HepG2 (cell line): ENCODE measurements around the gene CENPE. TPM values are rescaled to one million over a fixed set of nuclear protein-coding genes. Genes with fewer than 3 reads are reported as not detected.

ENCODE experiments used
- BCL6 ChIP-seq: IDR thresholded peaks from 2 replicates; pipeline ENCODE4 v1.6.1; 2016; ENCODE audit warnings: missing genetic modification reagents, missing compliant biosample characterization
- DMAP1 ChIP-seq: IDR thresholded peaks from 2 replicates; pipeline ENCODE4 v1.6.1; 2016
- FOXK2 ChIP-seq: fragments of 450-650 bp; IDR thresholded peaks from 2 replicates; pipeline ENCODE4 v1.6.1; 2016
- ISL2 ChIP-seq: sonication (generic); formaldehyde crosslinking; IDR thresholded peaks from 2 replicates; pipeline ENCODE4 v1.5.0; 2020; ENCODE audit warnings: missing genetic modification reagents
- ISX ChIP-seq: sonication (generic); formaldehyde crosslinking; conservative IDR thresholded peaks from 2 replicates; pipeline ENCODE4 v1.5.0; 2020; ENCODE audit warnings: missing genetic modification reagents
- NR2F2 ChIP-seq: IDR thresholded peaks from 2 replicates; pipeline ENCODE4 v1.6.1; 2012; ENCODE audit warnings: low read depth, inconsistent platforms, borderline replicate concordance
- SALL1 ChIP-seq: sonication (generic); formaldehyde crosslinking; IDR thresholded peaks from 2 replicates; pipeline ENCODE4 v1.8.0; 2022; ENCODE audit warnings: mild to moderate bottlenecking, missing genetic modification reagents
- SALL2 ChIP-seq: sonication (generic); formaldehyde crosslinking; IDR thresholded peaks from 2 replicates; pipeline ENCODE4 v1.8.1; 2023; ENCODE audit warnings: mild to moderate bottlenecking, missing genetic modification reagents, inconsistent platforms
- STAG1 ChIP-seq: sonication (generic); formaldehyde crosslinking; IDR thresholded peaks from 2 replicates; pipeline ENCODE4 v1.4.0; 2020; ENCODE audit warnings: missing genetic modification reagents
- TBX2 ChIP-seq: sonication (generic); formaldehyde crosslinking; IDR thresholded peaks from 2 replicates; pipeline ENCODE4 v1.5.0; 2020; ENCODE audit warnings: missing genetic modification reagents, mild to moderate bottlenecking, borderline replicate concordance
- TEAD3 ChIP-seq: optimal IDR thresholded peaks from 2 replicates; pipeline ENCODE3; 2016; ENCODE audit warnings: borderline replicate concordance
- TGIF2 ChIP-seq: IDR thresholded peaks from 2 replicates; pipeline ENCODE4 v1.6.1; 2016; ENCODE audit warnings: control low read depth, missing compliant biosample characterization
- ZNF792 ChIP-seq: IDR thresholded peaks from 2 replicates; pipeline ENCODE4 v1.6.1; 2016
- ZSCAN25 ChIP-seq: sonication (generic); formaldehyde crosslinking; IDR thresholded peaks from 2 replicates; pipeline ENCODE4 v1.8.0; 2022; ENCODE audit warnings: mild to moderate bottlenecking, missing genetic modification reagents
- polyA plus RNA-seq, 8 experiments: library from polyadenylated mRNA; depleted of rRNA in 3 of 8; stranded (reverse) in 7 of 8; unstranded in 1 of 8; fragments of >200 nt; fragmentation: Illumina TruSeq in 4 of 8; extraction: Trizol in 4 of 8; gene quantifications; 2 replicates each; pipeline versions ENCODE4 v1.2.1 to v1.2.3, GENCODE V29; 2011 to 2016; ENCODE audit warnings: low read depth in 4 of 8, missing spikeins in 1 of 8, mixed read lengths in 1 of 8; ENCODE audit not compliant: insufficient read depth in 1 of 8
- total RNA-seq, 5 experiments: library from RNA; depleted of rRNA; stranded (reverse); fragments of >200 nt; fragmentation: Illumina TruSeq; extraction: Trizol; gene quantifications; 2 replicates each; pipeline ENCODE4 v1.2.3, GENCODE V29; 2016; ENCODE audit warnings: low read depth in 1 of 5
- TF ChIP-seq, protein P1 (sequence below): sonication (generic); formaldehyde crosslinking; IDR thresholded peaks from 2 replicates; pipeline ENCODE4 v1.5.1; 2020; ENCODE audit warnings: mild to moderate bottlenecking, missing genetic modification reagents, borderline replicate concordance
- TF ChIP-seq, protein P2 (sequence below), 2 experiments: sonication (generic) in 1 of 2; formaldehyde crosslinking in 1 of 2; IDR thresholded peaks; 2 replicates each; pipeline versions ENCODE4 v1.4.0 to v1.6.1; 2016 to 2020; ENCODE audit warnings: borderline replicate concordance in 1 of 2, low read depth in 1 of 2, mild to moderate bottlenecking in 1 of 2, missing genetic modification reagents in 1 of 2
- TF ChIP-seq, protein P3 (sequence below): sonication (generic); formaldehyde crosslinking; IDR thresholded peaks from 2 replicates; pipeline ENCODE4 v1.4.0; 2020; ENCODE audit warnings: mild to moderate bottlenecking, low read depth, missing genetic modification reagents
- TF ChIP-seq, protein P4 (sequence below): sonication (generic); formaldehyde crosslinking; conservative IDR thresholded peaks from 2 replicates; pipeline ENCODE4 v1.8.0; 2022; ENCODE audit warnings: low read depth, missing genetic modification reagents

CENPE gene
- total and polyA plus RNA-seq, 2 of the 13 experiments (the other 11 are each of a cell fraction or from before 2014, with no cell fraction given) = 2.1 to 19.8 TPM

DNA sequence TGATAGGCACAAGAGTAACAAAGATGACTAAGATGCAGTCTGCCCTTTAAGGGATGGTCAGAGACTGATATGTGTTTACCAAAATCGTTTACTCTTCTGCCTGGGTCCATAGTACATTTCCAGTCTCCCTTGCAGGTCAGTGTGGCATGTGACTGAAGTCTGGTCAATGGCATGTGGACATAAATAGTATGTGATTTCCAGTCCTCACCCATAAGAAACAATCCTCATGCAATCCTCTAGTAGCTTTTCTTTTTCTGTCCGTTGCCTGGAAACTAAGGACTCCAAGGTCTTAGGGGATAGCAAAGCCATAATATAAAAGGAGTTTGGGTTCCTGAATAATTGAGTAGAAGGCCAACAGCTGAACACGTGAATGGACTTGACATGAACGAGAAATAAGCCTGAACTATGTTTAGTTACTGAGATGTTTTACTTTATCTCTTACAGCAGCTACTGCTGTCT is 122.7 kb downstream of the CENPE start (continued):
- TF ChIP-seq SALL2 (CRISPR knock-in tag) (peak; percentile 81; the same call in 1 of the 2 replicates), ISL2 (peak; percentile 77), NR2F2 (0 out of 2 replicates have a peak, but pooled peaks have one; percentile 51), DMAP1 (CRISPR knock-in tag) (peak; percentile 66), STAG1 (CRISPR knock-in tag) (0 out of 2 replicates have a peak, but pooled peaks have one; percentile 3), ISX (CRISPR knock-in tag) (peak; percentile 31; the same call in 1 of the 2 replicates), SALL1 (CRISPR knock-in tag) (peak; percentile 77; the same call in 1 of the 2 replicates), TEAD3 (CRISPR knock-in tag) (peak; percentile 89), FOXK2 (peak; percentile 84), TGIF2 (CRISPR knock-in tag) (peak; percentile 87), ZSCAN25 (CRISPR knock-in tag) (peak; percentile 61; the same call in 1 of the 2 replicates), ZNF792 (CRISPR knock-in tag) (0 out of 2 replicates have a peak, but pooled peaks have one; percentile 76), BCL6 (CRISPR knock-in tag) (peak; percentile 73), TBX2 (peak; percentile 65)
- TF ChIP-seq, protein P1, sequence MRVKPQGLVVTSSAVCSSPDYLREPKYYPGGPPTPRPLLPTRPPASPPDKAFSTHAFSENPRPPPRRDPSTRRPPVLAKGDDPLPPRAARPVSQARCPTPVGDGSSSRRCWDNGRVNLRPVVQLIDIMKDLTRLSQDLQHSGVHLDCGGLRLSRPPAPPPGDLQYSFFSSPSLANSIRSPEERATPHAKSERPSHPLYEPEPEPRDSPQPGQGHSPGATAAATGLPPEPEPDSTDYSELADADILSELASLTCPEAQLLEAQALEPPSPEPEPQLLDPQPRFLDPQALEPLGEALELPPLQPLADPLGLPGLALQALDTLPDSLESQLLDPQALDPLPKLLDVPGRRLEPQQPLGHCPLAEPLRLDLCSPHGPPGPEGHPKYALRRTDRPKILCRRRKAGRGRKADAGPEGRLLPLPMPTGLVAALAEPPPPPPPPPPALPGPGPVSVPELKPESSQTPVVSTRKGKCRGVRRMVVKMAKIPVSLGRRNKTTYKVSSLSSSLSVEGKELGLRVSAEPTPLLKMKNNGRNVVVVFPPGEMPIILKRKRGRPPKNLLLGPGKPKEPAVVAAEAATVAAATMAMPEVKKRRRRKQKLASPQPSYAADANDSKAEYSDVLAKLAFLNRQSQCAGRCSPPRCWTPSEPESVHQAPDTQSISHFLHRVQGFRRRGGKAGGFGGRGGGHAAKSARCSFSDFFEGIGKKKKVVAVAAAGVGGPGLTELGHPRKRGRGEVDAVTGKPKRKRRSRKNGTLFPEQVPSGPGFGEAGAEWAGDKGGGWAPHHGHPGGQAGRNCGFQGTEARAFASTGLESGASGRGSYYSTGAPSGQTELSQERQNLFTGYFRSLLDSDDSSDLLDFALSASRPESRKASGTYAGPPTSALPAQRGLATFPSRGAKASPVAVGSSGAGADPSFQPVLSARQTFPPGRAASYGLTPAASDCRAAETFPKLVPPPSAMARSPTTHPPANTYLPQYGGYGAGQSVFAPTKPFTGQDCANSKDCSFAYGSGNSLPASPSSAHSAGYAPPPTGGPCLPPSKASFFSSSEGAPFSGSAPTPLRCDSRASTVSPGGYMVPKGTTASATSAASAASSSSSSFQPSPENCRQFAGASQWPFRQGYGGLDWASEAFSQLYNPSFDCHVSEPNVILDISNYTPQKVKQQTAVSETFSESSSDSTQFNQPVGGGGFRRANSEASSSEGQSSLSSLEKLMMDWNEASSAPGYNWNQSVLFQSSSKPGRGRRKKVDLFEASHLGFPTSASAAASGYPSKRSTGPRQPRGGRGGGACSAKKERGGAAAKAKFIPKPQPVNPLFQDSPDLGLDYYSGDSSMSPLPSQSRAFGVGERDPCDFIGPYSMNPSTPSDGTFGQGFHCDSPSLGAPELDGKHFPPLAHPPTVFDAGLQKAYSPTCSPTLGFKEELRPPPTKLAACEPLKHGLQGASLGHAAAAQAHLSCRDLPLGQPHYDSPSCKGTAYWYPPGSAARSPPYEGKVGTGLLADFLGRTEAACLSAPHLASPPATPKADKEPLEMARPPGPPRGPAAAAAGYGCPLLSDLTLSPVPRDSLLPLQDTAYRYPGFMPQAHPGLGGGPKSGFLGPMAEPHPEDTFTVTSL (CRISPR knock-in tag) = peak; percentile 32; the same call in 1 of the 2 replicates
- TF ChIP-seq, protein P2, sequence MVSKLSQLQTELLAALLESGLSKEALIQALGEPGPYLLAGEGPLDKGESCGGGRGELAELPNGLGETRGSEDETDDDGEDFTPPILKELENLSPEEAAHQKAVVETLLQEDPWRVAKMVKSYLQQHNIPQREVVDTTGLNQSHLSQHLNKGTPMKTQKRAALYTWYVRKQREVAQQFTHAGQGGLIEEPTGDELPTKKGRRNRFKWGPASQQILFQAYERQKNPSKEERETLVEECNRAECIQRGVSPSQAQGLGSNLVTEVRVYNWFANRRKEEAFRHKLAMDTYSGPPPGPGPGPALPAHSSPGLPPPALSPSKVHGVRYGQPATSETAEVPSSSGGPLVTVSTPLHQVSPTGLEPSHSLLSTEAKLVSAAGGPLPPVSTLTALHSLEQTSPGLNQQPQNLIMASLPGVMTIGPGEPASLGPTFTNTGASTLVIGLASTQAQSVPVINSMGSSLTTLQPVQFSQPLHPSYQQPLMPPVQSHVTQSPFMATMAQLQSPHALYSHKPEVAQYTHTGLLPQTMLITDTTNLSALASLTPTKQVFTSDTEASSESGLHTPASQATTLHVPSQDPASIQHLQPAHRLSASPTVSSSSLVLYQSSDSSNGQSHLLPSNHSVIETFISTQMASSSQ (IDR thresholded peaks at IDR 0.05; ENCODE audit: low read depth) = no peak; the same call in 1 of the 2 replicates
- TF ChIP-seq, protein P2 (CRISPR knock-in tag; IDR thresholded peaks at IDR 0.05; ENCODE audit: borderline replicate concordance) = peak; percentile 17; the same call in 1 of the 2 replicates
- TF ChIP-seq, protein P3, sequence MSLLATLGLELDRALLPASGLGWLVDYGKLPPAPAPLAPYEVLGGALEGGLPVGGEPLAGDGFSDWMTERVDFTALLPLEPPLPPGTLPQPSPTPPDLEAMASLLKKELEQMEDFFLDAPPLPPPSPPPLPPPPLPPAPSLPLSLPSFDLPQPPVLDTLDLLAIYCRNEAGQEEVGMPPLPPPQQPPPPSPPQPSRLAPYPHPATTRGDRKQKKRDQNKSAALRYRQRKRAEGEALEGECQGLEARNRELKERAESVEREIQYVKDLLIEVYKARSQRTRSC (CRISPR knock-in tag) = no peak
- TF ChIP-seq, protein P4, sequence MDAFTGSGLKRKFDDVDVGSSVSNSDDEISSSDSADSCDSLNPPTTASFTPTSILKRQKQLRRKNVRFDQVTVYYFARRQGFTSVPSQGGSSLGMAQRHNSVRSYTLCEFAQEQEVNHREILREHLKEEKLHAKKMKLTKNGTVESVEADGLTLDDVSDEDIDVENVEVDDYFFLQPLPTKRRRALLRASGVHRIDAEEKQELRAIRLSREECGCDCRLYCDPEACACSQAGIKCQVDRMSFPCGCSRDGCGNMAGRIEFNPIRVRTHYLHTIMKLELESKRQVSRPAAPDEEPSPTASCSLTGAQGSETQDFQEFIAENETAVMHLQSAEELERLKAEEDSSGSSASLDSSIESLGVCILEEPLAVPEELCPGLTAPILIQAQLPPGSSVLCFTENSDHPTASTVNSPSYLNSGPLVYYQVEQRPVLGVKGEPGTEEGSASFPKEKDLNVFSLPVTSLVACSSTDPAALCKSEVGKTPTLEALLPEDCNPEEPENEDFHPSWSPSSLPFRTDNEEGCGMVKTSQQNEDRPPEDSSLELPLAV (CRISPR knock-in tag) = no peak
